Measurements from ENCODE around the gene LRRC28.

GRCh38 chr15:99411234-99411633, 160.0 kb downstream of the LRRC28 start:
- no peak for TF ChIP-seq CTCF (IDR thresholded peaks at IDR 0.05)
- no peak for TF ChIP-seq POLR2A (IDR thresholded peaks at IDR 0.05)
